ENCODE data around the gene ARF1. TPM values are rescaled to one million over a fixed set of nuclear protein-coding genes. Genes with fewer than 3 reads are reported as not detected.

ARF1 gene
- total RNA-seq, 1 experiment from 2014 or later, result 330 TPM

DNA sequence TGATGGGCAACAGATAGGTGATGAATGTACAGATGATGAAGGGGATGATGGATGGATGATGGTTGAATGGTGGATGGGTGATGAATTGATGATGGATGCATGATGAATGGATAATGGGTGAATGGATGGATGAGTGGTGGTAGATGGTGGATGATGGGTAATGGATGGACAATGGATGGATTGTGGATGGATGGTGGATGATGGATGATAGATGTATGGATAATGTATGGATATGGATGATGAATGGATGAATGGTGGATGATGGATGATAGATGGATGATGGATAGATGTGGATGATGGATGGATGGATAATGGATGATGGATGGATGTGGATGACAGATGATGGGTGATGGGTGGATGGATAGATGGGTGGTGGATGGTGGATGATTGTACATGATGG is 40.0 kb upstream of the ARF1 start:
- peaks cover 8% of the 10 kb centered on the region for H3K9me3 Mint-ChIP-seq
- H3K27me3 Mint-ChIP-seq (ENCODE audit: low read depth), result peaks cover 28% of the 10 kb centered on the region
- H3K36me3 Mint-ChIP-seq, result no peaks in the 10 kb centered on the region
- DNase-seq (ENCODE audit: low spot score) (no peak), ATAC-seq (no peak)
- POLR2A ChIA-PET, result no interaction called here
- no peak overlapping the region for H3K27ac Mint-ChIP-seq
- TF ChIP-seq GRHL2 (CRISPR knock-in tag; IDR thresholded peaks at IDR 0.05; ENCODE audit: insufficient replicate concordance, severe bottlenecking) (no peak), NR1H2 (CRISPR knock-in tag; IDR thresholded peaks at IDR 0.05) (no peak), HMGA2 (CRISPR knock-in tag; IDR thresholded peaks at IDR 0.05) (no peak), TP53 (CRISPR knock-in tag; IDR thresholded peaks at IDR 0.05) (no peak), IRF2 (CRISPR knock-in tag; IDR thresholded peaks at IDR 0.05; ENCODE audit: borderline replicate concordance, low read depth) (no peak), FOXP1 (CRISPR knock-in tag; IDR thresholded peaks at IDR 0.05; ENCODE audit: borderline replicate concordance) (no peak), ZNF232 (CRISPR knock-in tag; IDR thresholded peaks at IDR 0.05) (no peak), SP1 (CRISPR knock-in tag; conservative IDR thresholded peaks at IDR 0.05) (no peak), MYBL2 (CRISPR knock-in tag; IDR thresholded peaks at IDR 0.05) (no peak), EMX1 (CRISPR knock-in tag; IDR thresholded peaks at IDR 0.05) (no peak), ZNF281 (CRISPR knock-in tag; IDR thresholded peaks at IDR 0.05) (no peak), RORB (CRISPR knock-in tag; IDR thresholded peaks at IDR 0.05) (no peak), ZNF425 (CRISPR knock-in tag; conservative IDR thresholded peaks at IDR 0.05) (no peak)
- TF ChIP-seq, protein P1, sequence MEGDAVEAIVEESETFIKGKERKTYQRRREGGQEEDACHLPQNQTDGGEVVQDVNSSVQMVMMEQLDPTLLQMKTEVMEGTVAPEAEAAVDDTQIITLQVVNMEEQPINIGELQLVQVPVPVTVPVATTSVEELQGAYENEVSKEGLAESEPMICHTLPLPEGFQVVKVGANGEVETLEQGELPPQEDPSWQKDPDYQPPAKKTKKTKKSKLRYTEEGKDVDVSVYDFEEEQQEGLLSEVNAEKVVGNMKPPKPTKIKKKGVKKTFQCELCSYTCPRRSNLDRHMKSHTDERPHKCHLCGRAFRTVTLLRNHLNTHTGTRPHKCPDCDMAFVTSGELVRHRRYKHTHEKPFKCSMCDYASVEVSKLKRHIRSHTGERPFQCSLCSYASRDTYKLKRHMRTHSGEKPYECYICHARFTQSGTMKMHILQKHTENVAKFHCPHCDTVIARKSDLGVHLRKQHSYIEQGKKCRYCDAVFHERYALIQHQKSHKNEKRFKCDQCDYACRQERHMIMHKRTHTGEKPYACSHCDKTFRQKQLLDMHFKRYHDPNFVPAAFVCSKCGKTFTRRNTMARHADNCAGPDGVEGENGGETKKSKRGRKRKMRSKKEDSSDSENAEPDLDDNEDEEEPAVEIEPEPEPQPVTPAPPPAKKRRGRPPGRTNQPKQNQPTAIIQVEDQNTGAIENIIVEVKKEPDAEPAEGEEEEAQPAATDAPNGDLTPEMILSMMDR (IDR thresholded peaks at IDR 0.05), result no peak
- TF ChIP-seq, protein P2, sequence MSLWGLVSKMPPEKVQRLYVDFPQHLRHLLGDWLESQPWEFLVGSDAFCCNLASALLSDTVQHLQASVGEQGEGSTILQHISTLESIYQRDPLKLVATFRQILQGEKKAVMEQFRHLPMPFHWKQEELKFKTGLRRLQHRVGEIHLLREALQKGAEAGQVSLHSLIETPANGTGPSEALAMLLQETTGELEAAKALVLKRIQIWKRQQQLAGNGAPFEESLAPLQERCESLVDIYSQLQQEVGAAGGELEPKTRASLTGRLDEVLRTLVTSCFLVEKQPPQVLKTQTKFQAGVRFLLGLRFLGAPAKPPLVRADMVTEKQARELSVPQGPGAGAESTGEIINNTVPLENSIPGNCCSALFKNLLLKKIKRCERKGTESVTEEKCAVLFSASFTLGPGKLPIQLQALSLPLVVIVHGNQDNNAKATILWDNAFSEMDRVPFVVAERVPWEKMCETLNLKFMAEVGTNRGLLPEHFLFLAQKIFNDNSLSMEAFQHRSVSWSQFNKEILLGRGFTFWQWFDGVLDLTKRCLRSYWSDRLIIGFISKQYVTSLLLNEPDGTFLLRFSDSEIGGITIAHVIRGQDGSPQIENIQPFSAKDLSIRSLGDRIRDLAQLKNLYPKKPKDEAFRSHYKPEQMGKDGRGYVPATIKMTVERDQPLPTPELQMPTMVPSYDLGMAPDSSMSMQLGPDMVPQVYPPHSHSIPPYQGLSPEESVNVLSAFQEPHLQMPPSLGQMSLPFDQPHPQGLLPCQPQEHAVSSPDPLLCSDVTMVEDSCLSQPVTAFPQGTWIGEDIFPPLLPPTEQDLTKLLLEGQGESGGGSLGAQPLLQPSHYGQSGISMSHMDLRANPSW (CRISPR knock-in tag; conservative IDR thresholded peaks at IDR 0.05; ENCODE audit: low read depth), result no peak
- TF ChIP-seq, protein P3, sequence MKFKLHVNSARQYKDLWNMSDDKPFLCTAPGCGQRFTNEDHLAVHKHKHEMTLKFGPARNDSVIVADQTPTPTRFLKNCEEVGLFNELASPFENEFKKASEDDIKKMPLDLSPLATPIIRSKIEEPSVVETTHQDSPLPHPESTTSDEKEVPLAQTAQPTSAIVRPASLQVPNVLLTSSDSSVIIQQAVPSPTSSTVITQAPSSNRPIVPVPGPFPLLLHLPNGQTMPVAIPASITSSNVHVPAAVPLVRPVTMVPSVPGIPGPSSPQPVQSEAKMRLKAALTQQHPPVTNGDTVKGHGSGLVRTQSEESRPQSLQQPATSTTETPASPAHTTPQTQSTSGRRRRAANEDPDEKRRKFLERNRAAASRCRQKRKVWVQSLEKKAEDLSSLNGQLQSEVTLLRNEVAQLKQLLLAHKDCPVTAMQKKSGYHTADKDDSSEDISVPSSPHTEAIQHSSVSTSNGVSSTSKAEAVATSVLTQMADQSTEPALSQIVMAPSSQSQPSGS (CRISPR knock-in tag; IDR thresholded peaks at IDR 0.05; ENCODE audit: borderline replicate concordance, low read depth), result no peak
- no peak overlapping the region for H3K4me3 Mint-ChIP-seq
- CTCF ChIA-PET, result no interaction called here
- H3K4me1 Mint-ChIP-seq, result peaks cover 14% of the 10 kb centered on the region; the same call in 1 of the 2 replicates

All from WTC11 (cell line).